Spinal cord (tissue), 10 donors: ENCODE results near the gene PTPN14. TPM values are rescaled to one million over a fixed set of nuclear protein-coding genes. Genes with fewer than 3 reads are reported as not detected.
"Not testable (repeated sequence)": the region's sequence is repeated elsewhere in the genome, so short reads cannot be mapped to it uniquely, and the experiment has no call there.

Experiments used
- DNase-seq, 6 donors: peaks; one replicate each; pipeline versions ENCODE4 v3.0.0 to v3.0.0-alpha.2; 2013 to 2015; ENCODE audit warnings: low spot score in 6 of 6, low read depth in 4 of 6
- H3K27ac ChIP-seq: one replicate; pipeline ENCODE4 v1.5.1; 2013; ENCODE audit warnings: low read depth, low read length, control low read depth
- H3K27me3 ChIP-seq: one replicate; pipeline ENCODE4 v1.6.1; 2013; ENCODE audit warnings: low read length; ENCODE audit not compliant: control insufficient read depth, insufficient read depth
- H3K36me3 ChIP-seq: one replicate; pipeline ENCODE4 v1.6.1; 2013; ENCODE audit warnings: low read length; ENCODE audit not compliant: control insufficient read depth, insufficient read depth
- H3K4me1 ChIP-seq: one replicate; pipeline ENCODE4 v1.6.1; 2013; ENCODE audit warnings: low read length; ENCODE audit not compliant: control insufficient read depth, insufficient read depth
- H3K4me3 ChIP-seq: one replicate; pipeline ENCODE4 v1.5.1; 2013; ENCODE audit warnings: low read depth, low read length, control low read depth
- H3K9me3 ChIP-seq: one replicate; pipeline ENCODE4 v1.6.1; 2013; ENCODE audit warnings: low read length; ENCODE audit not compliant: control insufficient read depth, insufficient read depth
- WGBS: methylation state at CpG from one replicate; pipeline ENCODE4 v1.1.5; 2013; ENCODE audit warnings: missing lambda C conversion rate; ENCODE audit not compliant: insufficient coverage; 5-methylcytosine and 5-hydroxymethylcytosine counted together
- polyA plus RNA-seq, 2 donors: library from polyadenylated mRNA; unstranded; fragments of 120-200 nt; gene quantifications; one replicate each; pipeline ENCODE4 v1.2.1, GENCODE V29; 2013; ENCODE audit not compliant: insufficient read length in 2 of 2
- total RNA-seq, 2 donors: library from RNA; depleted of rRNA in 1 of 2; stranded (reverse); fragments of 120-200 nt in 1 of 2; fragments of >200 nt in 1 of 2; gene quantifications; one replicate each; pipeline versions ENCODE4 v1.2.3 to v1.2.4, GENCODE V29; 2013 to 2014
- donor health status: healthy.

PTPN14 gene
- total and polyA plus RNA-seq, 4 donors = 9.0 to 18.3 (median 13.3) TPM

DNA sequence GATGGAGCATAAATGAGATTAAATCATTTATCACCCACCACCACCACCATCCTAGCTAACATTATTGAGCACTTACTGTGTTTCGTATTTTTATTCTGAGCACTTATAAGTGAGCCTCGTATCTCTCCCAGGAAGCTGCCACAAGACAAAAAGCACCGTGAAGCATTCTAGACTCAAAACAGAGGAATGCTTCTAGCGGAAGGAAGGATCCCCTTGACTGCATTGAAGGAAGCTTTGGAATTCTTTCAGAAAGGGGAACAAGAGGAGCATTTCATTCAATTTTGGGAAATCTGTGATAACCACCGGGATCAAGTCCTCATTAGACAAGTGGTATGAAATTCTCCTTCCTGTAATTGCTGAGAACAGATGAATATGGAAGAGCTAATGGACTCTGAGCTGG lies 66.3 kb downstream of the PTPN14 start:
- Histone ChIP-seq H3K9me3 (no peaks in the 10 kb centered on the region), H3K4me1 (no peaks in the 10 kb centered on the region), H3K4me3 (no peak overlapping the region), H3K27ac (no peak overlapping the region), H3K36me3 (no peaks in the 10 kb centered on the region), H3K27me3 (no peaks in the 10 kb centered on the region)
- DNase-seq = no peak
- WGBS = 80% methylated on average over 2 of the region's 5 CpGs

GRCh38 chr1:214483180-214483579 lies 68.2 kb downstream of the PTPN14 start:
- not testable (repeated sequence) for H3K9me3 ChIP-seq, H3K36me3 ChIP-seq, H3K4me3 ChIP-seq, H3K27me3 ChIP-seq, H3K4me1 ChIP-seq, H3K27ac ChIP-seq, DNase-seq
- 100% methylated on average over 1 of the region's 13 CpGs for WGBS

GRCh38 chr1:214481983-214482634 lies 69.3 kb downstream of the PTPN14 start:
- not testable (repeated sequence) for H3K4me1 ChIP-seq, DNase-seq
- 70% methylated on average over 2 of the region's 2 CpGs for WGBS

DNA sequence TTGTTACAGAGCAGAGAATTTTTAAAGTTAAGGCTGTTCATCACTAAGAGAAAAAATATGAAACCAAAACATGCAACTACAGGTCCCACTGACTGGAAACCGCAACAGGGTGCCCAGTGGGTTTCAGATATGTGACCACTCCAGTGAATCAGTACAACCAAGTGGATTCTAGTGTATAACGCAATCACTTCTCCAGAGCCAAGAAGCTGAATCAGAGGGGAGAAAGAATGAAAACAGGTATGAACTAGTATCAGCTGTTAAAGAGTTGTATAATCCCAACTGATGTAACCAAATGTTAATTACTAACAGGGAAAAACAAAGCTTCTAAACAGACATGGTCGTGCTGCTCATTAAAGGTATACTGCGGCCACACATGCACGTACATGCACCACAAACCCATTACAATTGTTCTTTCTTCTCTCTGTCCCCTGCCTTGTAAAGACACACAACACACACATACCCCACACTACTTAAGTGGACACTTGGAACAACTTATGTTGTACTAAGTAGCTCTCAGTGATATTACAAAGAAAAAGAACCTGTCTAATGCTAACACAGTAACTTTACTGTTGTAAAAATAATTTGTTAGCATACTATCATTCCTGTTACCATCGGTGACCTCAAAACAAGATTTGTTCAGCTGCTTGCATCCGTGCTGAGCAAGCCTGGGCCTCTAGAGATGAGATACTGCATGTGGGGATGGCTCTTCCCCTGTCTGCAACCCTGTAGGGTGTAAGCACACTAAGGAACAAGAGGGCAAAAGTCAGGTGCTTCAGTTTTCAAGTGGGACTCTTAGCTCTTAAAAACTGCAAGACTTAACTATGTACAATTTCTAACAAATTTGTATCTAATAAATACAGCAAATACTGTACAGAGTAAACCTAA lies 74.2 kb downstream of the PTPN14 start:
- H3K27ac ChIP-seq = no peak overlapping the region
- no peak overlapping the region for H3K4me3 ChIP-seq
- DNase-seq = peak in 1 of 6 donors; percentile 27
- peaks cover 3% of the 10 kb centered on the region for H3K4me1 ChIP-seq
- H3K27me3 ChIP-seq = no peaks in the 10 kb centered on the region
- 65% methylated on average over 4 of the region's 7 CpGs for WGBS
- H3K36me3 ChIP-seq = no peaks in the 10 kb centered on the region
- no peaks in the 10 kb centered on the region for H3K9me3 ChIP-seq

More at GRCh38 chr1:214481983-214482634, 69.3 kb downstream of the PTPN14 start:
- H3K36me3 ChIP-seq, H3K4me3 ChIP-seq, H3K27ac ChIP-seq, H3K27me3 ChIP-seq, H3K9me3 ChIP-seq: not testable (repeated sequence)

- no peak overlapping the region for H3K4me3 ChIP-seq
- no peak overlapping the region for H3K27ac ChIP-seq
- H3K9me3 ChIP-seq = no peaks in the 10 kb centered on the region
- no peaks in the 10 kb centered on the region for H3K36me3 ChIP-seq
- H3K4me1 ChIP-seq = peaks cover 3% of the 10 kb centered on the region
- no peak for DNase-seq
- H3K27me3 ChIP-seq = no peaks in the 10 kb centered on the region
- WGBS = 90% methylated on average over 5 of the region's 10 CpGs
Measured at GRCh38 chr1:214476229-214476985, 75.0 kb downstream of the PTPN14 start.

DNA sequence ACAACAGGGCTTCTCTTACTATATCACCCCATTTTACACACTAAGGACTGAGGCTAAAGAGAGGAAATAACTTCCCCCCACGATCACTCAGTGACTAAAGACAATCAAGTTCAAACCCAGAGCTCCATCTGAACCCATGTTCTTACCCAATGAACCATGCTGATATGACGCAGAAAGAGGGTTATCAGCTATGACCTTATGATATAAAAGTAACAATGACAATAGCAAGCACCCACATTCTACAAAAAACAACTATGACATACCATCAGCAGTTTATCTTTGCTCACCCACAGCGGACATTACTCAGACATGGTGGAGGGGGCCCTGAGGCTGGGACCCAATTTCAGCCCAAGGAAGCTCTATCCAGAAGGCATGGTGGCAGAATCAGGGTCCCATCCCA lies 75.7 kb downstream of the PTPN14 start:
- WGBS = 100% methylated on average over 1 of the region's 3 CpGs
- no peak for DNase-seq
- H3K27me3 ChIP-seq = no peaks in the 10 kb centered on the region
- H3K9me3 ChIP-seq = no peaks in the 10 kb centered on the region
- H3K36me3 ChIP-seq = no peaks in the 10 kb centered on the region
- H3K27ac ChIP-seq = no peak overlapping the region
- H3K4me3 ChIP-seq = no peak overlapping the region
- H3K4me1 ChIP-seq = peaks cover 3% of the 10 kb centered on the region

DNA sequence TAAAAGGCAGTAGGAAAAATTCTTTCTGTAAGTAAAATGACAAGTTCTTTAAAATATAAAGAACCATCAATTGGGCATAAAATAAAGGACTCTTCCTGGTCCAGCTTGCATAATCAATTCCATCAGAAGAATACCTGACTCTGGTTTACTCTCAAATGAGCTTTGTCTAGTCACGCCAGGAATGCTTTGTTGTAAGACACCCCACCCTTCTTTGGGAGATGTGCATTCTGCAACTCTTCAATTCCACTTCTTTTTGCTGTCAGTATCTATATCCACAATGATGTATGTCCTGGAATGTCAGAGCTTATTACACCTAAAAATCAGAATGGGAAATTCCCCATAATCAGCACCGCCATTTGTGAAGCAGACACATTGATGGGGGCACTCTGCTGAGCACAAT lies 76.1 kb downstream of the PTPN14 start:
- Histone ChIP-seq H3K36me3 (no peaks in the 10 kb centered on the region), H3K27me3 (no peaks in the 10 kb centered on the region), H3K9me3 (no peaks in the 10 kb centered on the region), H3K27ac (no peak overlapping the region), H3K4me1 (peaks cover 3% of the 10 kb centered on the region), H3K4me3 (no peak overlapping the region)
- no peak for DNase-seq
- WGBS = 92% methylated on average over 2 of the region's 2 CpGs

GRCh38 chr1:214474467-214474866 lies 76.9 kb downstream of the PTPN14 start:
- WGBS = no CpG with 5 or more reads among the region's 3 CpGs
- Histone ChIP-seq H3K4me1 (peaks cover 3% of the 10 kb centered on the region), H3K9me3 (no peaks in the 10 kb centered on the region), H3K4me3 (no peak overlapping the region), H3K27ac (no peak overlapping the region), H3K36me3 (no peaks in the 10 kb centered on the region), H3K27me3 (no peaks in the 10 kb centered on the region)
- DNase-seq = no peak

DNA sequence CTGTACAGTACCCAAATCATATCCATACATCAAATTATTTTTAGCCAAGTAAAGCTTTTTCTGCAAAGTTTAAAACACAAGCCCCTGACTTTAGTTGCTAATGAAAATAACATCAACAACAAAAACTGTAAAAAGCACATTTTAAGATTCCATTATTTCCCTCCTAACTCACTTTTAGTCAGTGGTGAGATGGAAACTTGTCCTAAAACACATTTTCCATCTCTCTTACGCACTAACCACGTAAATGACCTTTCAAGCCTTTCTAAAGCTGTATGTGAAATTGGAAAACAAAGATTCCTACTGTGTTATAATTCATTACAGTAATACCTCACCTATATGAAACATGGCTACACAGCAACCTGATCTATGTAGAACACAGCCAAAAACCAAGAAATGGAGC lies 77.5 kb downstream of the PTPN14 start:
- Histone ChIP-seq H3K4me1 (peaks cover 3% of the 10 kb centered on the region), H3K36me3 (no peaks in the 10 kb centered on the region), H3K27me3 (no peaks in the 10 kb centered on the region), H3K4me3 (no peak overlapping the region), H3K27ac (no peak overlapping the region), H3K9me3 (no peaks in the 10 kb centered on the region)
- no peak for DNase-seq
- WGBS = no CpG with 5 or more reads among the region's 2 CpGs
